CD4-positive, alpha-beta memory T cell (primary cell): Measurements from ENCODE around the gene MAD1L1. TPM values are rescaled to one million over a fixed set of nuclear protein-coding genes. Genes with fewer than 3 reads are reported as not detected.
A peak's percentile ranks its signal among the peaks of the same experiment; 100 is the strongest.
"Not testable (repeated sequence)": the region's sequence is repeated elsewhere in the genome, so short reads cannot be mapped to it uniquely, and the experiment has no call there.

Experiments used
- CTCF ChIA-PET: fragments of 350-600 bp; sonication (Branson Sonifier 250); formaldehyde crosslinking; loops from one replicate; lab custom pipeline; 2021; ENCODE audit warnings: inconsistent platforms; ENCODE audit not compliant: partially characterized antibody; lab: Charles Lee
- POLR2A ChIA-PET: fragments of 350-600 bp; sonication (Branson Sonifier 250); formaldehyde crosslinking; loops from one replicate; lab custom pipeline; 2021; ENCODE audit not compliant: partially characterized antibody; lab: Charles Lee
- DNase-seq, 5 donors: peaks; one replicate each; pipeline versions ENCODE4 v3.0.0 to v3.0.0-alpha.2; 2020 to 2022; ENCODE audit warnings: mixed read lengths in 1 of 5
- H3K27ac ChIP-seq: one replicate; pipeline ENCODE4 v1.7.0; 2013; ENCODE audit warnings: low read depth, low read length
- H3K27me3 ChIP-seq: 2 replicates; pipeline ENCODE4 v1.7.0; 2013; ENCODE audit warnings: mild to moderate bottlenecking, low read length, moderate library complexity; ENCODE audit not compliant: insufficient read depth
- H3K36me3 ChIP-seq: 2 replicates; pipeline ENCODE4 v1.7.0; 2013; ENCODE audit warnings: mild to moderate bottlenecking, low read length, moderate library complexity; ENCODE audit not compliant: insufficient read depth
- H3K4me1 ChIP-seq: 2 replicates; pipeline ENCODE4 v1.7.0; 2013; ENCODE audit warnings: mild to moderate bottlenecking, low read length, moderate library complexity; ENCODE audit not compliant: insufficient read depth
- H3K4me3 ChIP-seq, 2 donors: one replicate each; pipeline ENCODE4 v1.7.0; 2013; ENCODE audit warnings: low read length in 2 of 2, mild to moderate bottlenecking in 1 of 2
- H3K9me3 ChIP-seq, 2 donors: one replicate each; pipeline ENCODE4 v1.7.0; 2013; ENCODE audit warnings: low read length in 2 of 2, control low read depth in 1 of 2; ENCODE audit not compliant: control insufficient read depth in 1 of 2
- H3K27ac Mint-ChIP-seq, 7 donors: one replicate each; pipeline ENCODE4 v1.8.0; 2020 to 2021; ENCODE audit warnings: mixed read lengths in 7 of 7, mild to moderate bottlenecking in 6 of 7, inconsistent platforms in 3 of 7, moderate library complexity in 3 of 7
- H3K27me3 Mint-ChIP-seq, 2 donors: one replicate each; pipeline ENCODE4 v1.8.0; 2020 to 2021; ENCODE audit warnings: mixed read lengths in 2 of 2
- H3K36me3 Mint-ChIP-seq, 2 donors: one replicate each; pipeline ENCODE4 v1.8.0; 2020 to 2021; ENCODE audit warnings: mixed read lengths in 2 of 2, inconsistent platforms in 1 of 2, mild to moderate bottlenecking in 1 of 2
- H3K4me1 Mint-ChIP-seq, 4 donors: one replicate each; pipeline ENCODE4 v1.8.0; 2020 to 2021; ENCODE audit warnings: mixed read lengths in 4 of 4, mild to moderate bottlenecking in 1 of 4
- H3K4me3 Mint-ChIP-seq, 8 donors: one replicate each; pipeline ENCODE4 v1.8.0; 2020 to 2021; ENCODE audit warnings: mixed read lengths in 8 of 8, mild to moderate bottlenecking in 7 of 8, moderate library complexity in 6 of 8, inconsistent platforms in 3 of 8
- H3K9me3 Mint-ChIP-seq, 8 donors: one replicate each; pipeline ENCODE4 v1.8.0; 2020 to 2021; ENCODE audit warnings: mixed read lengths in 8 of 8, mild to moderate bottlenecking in 5 of 8, inconsistent platforms in 3 of 8, moderate library complexity in 1 of 8
- intact Hi-C: fragments of 100-400 bp; cut with micrococcal nuclease; formaldehyde crosslinking; loops from one replicate; pipeline ENCODE4 v1.15.1; 2023
- polyA plus RNA-seq, 2 donors: library from polyadenylated mRNA; unstranded; fragments of 300-500 nt; fragmentation: Illumina TruSeq; gene quantifications; one replicate each; pipeline ENCODE4 v1.2.3, GENCODE V29; 2021
- total RNA-seq, 2 experiments: library from RNA; stranded (reverse); gene quantifications; one replicate each; pipeline ENCODE4 v1.2.3, GENCODE V29; 2021

Gene MAD1L1
- total and polyA plus RNA-seq, 4 experiments from 2014 or later = 89.9 to 132 (median 110) TPM

GRCh38 chr7:1825647-1825896 is 407.2 kb downstream of the MAD1L1 start:
- DNase-seq, H3K4me3 Mint-ChIP-seq, H3K9me3 ChIP-seq, H3K27me3 Mint-ChIP-seq, H3K4me1 ChIP-seq, H3K27ac Mint-ChIP-seq, CTCF ChIA-PET, intact Hi-C loops, H3K27me3 ChIP-seq, POLR2A ChIA-PET, H3K27ac ChIP-seq, H3K4me3 ChIP-seq, H3K9me3 Mint-ChIP-seq, H3K36me3 ChIP-seq: not testable (repeated sequence)
- Mint-ChIP-seq H3K4me1 (peaks cover 17 to 53% (median 26%) of the 10 kb centered on the region in 4 donors), H3K36me3 (peaks cover 10 to 15% of the 10 kb centered on the region in 2 donors)

GRCh38 chr7:1824882-1825646 is 407.7 kb downstream of the MAD1L1 start:
- H3K36me3 ChIP-seq, H3K9me3 ChIP-seq, H3K4me3 ChIP-seq, H3K9me3 Mint-ChIP-seq, H3K27me3 Mint-ChIP-seq, DNase-seq, H3K27me3 ChIP-seq, intact Hi-C loops, POLR2A ChIA-PET, CTCF ChIA-PET, H3K27ac ChIP-seq: not testable (repeated sequence)
- peaks cover 12% of the 10 kb centered on the region in 2 donors for H3K36me3 Mint-ChIP-seq
- H3K4me3 Mint-ChIP-seq = peak overlapping the region in 5 of 8 donors; percentile 33 to 77 (median 40)
- peaks cover 13% of the 10 kb centered on the region for H3K4me1 ChIP-seq
- peaks cover 19 to 58% (median 28%) of the 10 kb centered on the region in 4 donors for H3K4me1 Mint-ChIP-seq
- peak overlapping the region in 5 of 7 donors; percentile 10 to 54 (median 30) for H3K27ac Mint-ChIP-seq

GRCh38 chr7:1824151-1824881 is 408.4 kb downstream of the MAD1L1 start:
- peak; percentile 30 to 55 (median 50) for DNase-seq
- H3K9me3 Mint-ChIP-seq, H3K4me3 ChIP-seq, POLR2A ChIA-PET, H3K9me3 ChIP-seq, H3K27me3 Mint-ChIP-seq, H3K36me3 Mint-ChIP-seq, H3K27me3 ChIP-seq, CTCF ChIA-PET, intact Hi-C loops, H3K36me3 ChIP-seq, H3K27ac ChIP-seq: not testable (repeated sequence)
- peaks cover 20% of the 10 kb centered on the region for H3K4me1 ChIP-seq
- Mint-ChIP-seq H3K4me1 (peaks cover 24 to 62% (median 35%) of the 10 kb centered on the region in 4 donors), H3K27ac (peak overlapping the region in 5 of 7 donors; percentile 10 to 54 (median 30)), H3K4me3 (peak overlapping the region in 5 of 8 donors; percentile 33 to 77 (median 40))

GRCh38 chr7:1823376-1824150 is 409.2 kb downstream of the MAD1L1 start:
- DNase-seq = no peak
- CTCF ChIA-PET = no interaction called here
- Histone ChIP-seq H3K27me3 (no peaks in the 10 kb centered on the region), H3K9me3 (no peaks in the 10 kb centered on the region), H3K4me1 (peaks cover 20% of the 10 kb centered on the region), H3K27ac (no peak overlapping the region), H3K4me3 (no peak overlapping the region), H3K36me3 (no peaks in the 10 kb centered on the region)
- intact Hi-C loops = no loop called here
- no peaks in the 10 kb centered on the region for H3K27me3 Mint-ChIP-seq
- H3K36me3 Mint-ChIP-seq = peaks cover 2 to 6% of the 10 kb centered on the region in 2 donors
- H3K27ac Mint-ChIP-seq = no peak overlapping the region
- H3K4me1 Mint-ChIP-seq = peaks cover 21 to 65% (median 36%) of the 10 kb centered on the region in 4 donors
- POLR2A ChIA-PET = no interaction called here
- peaks cover 0 to under 1% (median 0%) of the 10 kb centered on the region in 8 donors for H3K9me3 Mint-ChIP-seq
- H3K4me3 Mint-ChIP-seq = no peak overlapping the region

- Mint-ChIP-seq H3K4me1 (peaks cover 20 to 46% (median 31%) of the 10 kb centered on the region in 4 donors), H3K9me3 (no peaks in the 10 kb centered on the region), H3K4me3 (peak overlapping the region in 5 of 8 donors; percentile 21 to 72 (median 62)), H3K36me3 (peaks cover 0 to 6% of the 10 kb centered on the region in 2 donors), H3K27ac (peak overlapping the region in 4 of 7 donors; percentile 44 to 79 (median 62)), H3K27me3 (no peaks in the 10 kb centered on the region)
- peak in 2 of 5 donors; percentile 15 to 16 for DNase-seq
- POLR2A ChIA-PET = no interaction called here
- intact Hi-C loops = no loop called here
- Histone ChIP-seq H3K4me1 (peaks cover 15% of the 10 kb centered on the region), H3K4me3 (no peak overlapping the region), H3K9me3 (no peaks in the 10 kb centered on the region), H3K27ac (no peak overlapping the region), H3K27me3 (no peaks in the 10 kb centered on the region), H3K36me3 (no peaks in the 10 kb centered on the region)
- CTCF ChIA-PET = no interaction called here
These were observed 413.4 kb downstream of the MAD1L1 start for GRCh38 chr7:1819259-1819841.

- Histone ChIP-seq H3K4me3 (no peak overlapping the region), H3K4me1 (peaks cover 11% of the 10 kb centered on the region), H3K27me3 (no peaks in the 10 kb centered on the region), H3K36me3 (no peaks in the 10 kb centered on the region), H3K9me3 (no peaks in the 10 kb centered on the region), H3K27ac (no peak overlapping the region)
- H3K9me3 Mint-ChIP-seq = no peaks in the 10 kb centered on the region
- H3K4me3 Mint-ChIP-seq = peak overlapping the region in 1 of 8 donors; percentile 46
- intact Hi-C loops = no loop called here
- no peaks in the 10 kb centered on the region for H3K27me3 Mint-ChIP-seq
- peak overlapping the region in 2 of 7 donors; percentile 53 to 55 for H3K27ac Mint-ChIP-seq
- CTCF ChIA-PET = no interaction called here
- peaks cover 0 to 7% of the 10 kb centered on the region in 2 donors for H3K36me3 Mint-ChIP-seq
- no peak for DNase-seq
- POLR2A ChIA-PET = no interaction called here
- H3K4me1 Mint-ChIP-seq = peaks cover 20 to 42% (median 31%) of the 10 kb centered on the region in 4 donors
These were observed 414.0 kb downstream of the MAD1L1 start for GRCh38 chr7:1818575-1819258.
